Ovary (tissue), 3 donors: ENCODE measurements around the gene PAPOLA.

ENCODE experiments used
- POLR2A ChIP-seq: fragments of 450-650 bp; IDR thresholded peaks from one replicate; pipeline ENCODE4 v1.6.1; 2017; ENCODE audit warnings: antibody characterized with exemption, mild to moderate bottlenecking, moderate library complexity
- TF ChIP-seq, protein P1 (sequence below), 3 donors: fragments of 450-650 bp in 2 of 3; fragments of 200-600 bp in 1 of 3; IDR thresholded peaks; one replicate each; pipeline versions ENCODE4 v1.5.1 to v1.8.0; 2016 to 2022; ENCODE audit warnings: antibody characterized with exemption in 3 of 3, mild to moderate bottlenecking in 1 of 3
- donor health status: DM: no; HTN: no; CAD: no.

DNA sequence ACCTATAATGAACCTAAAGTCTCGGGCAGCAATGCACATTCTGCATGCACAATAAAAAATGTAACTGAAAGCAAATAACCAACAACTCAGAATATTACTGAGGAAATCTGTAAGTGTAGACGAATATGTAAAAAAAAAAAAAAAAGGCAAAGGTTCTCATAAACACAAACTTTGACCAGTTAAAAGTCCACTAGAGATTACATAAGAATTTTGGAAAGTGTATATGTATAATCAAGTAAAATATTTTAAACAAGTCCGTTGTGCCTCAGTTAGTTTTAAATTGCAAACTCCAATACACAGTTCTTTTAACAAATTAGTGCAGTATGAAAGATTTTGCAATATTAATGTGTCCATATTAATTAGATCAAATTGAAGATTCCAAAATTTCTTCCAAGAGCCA is 35.3 kb upstream of the PAPOLA start:
- TF ChIP-seq, protein P1, sequence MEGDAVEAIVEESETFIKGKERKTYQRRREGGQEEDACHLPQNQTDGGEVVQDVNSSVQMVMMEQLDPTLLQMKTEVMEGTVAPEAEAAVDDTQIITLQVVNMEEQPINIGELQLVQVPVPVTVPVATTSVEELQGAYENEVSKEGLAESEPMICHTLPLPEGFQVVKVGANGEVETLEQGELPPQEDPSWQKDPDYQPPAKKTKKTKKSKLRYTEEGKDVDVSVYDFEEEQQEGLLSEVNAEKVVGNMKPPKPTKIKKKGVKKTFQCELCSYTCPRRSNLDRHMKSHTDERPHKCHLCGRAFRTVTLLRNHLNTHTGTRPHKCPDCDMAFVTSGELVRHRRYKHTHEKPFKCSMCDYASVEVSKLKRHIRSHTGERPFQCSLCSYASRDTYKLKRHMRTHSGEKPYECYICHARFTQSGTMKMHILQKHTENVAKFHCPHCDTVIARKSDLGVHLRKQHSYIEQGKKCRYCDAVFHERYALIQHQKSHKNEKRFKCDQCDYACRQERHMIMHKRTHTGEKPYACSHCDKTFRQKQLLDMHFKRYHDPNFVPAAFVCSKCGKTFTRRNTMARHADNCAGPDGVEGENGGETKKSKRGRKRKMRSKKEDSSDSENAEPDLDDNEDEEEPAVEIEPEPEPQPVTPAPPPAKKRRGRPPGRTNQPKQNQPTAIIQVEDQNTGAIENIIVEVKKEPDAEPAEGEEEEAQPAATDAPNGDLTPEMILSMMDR (IDR thresholded peaks at IDR 0.05) = no peak
- TF ChIP-seq POLR2A = no peak
